Neural progenitor cell (in vitro differentiated cells): Measurements from ENCODE around the gene ABLIM2.

Experiments used
- EZH2 ChIP-seq: fragments of 200-600 bp; sonication (generic); IDR thresholded peaks from 2 replicates; pipeline ENCODE4 v1.6.1; 2017; ENCODE audit warnings: antibody characterized with exemption, mild to moderate bottlenecking, moderate library complexity
- TF ChIP-seq, protein P1 (sequence below): fragments of 200-600 bp; sonication (generic); IDR thresholded peaks from 2 replicates; pipeline ENCODE4 v1.5.1; 2017; ENCODE audit warnings: antibody characterized with exemption, mild to moderate bottlenecking

GRCh38 chr4:8126523-8126922 lies 32.1 kb downstream of the ABLIM2 start:
- TF ChIP-seq, protein P1, sequence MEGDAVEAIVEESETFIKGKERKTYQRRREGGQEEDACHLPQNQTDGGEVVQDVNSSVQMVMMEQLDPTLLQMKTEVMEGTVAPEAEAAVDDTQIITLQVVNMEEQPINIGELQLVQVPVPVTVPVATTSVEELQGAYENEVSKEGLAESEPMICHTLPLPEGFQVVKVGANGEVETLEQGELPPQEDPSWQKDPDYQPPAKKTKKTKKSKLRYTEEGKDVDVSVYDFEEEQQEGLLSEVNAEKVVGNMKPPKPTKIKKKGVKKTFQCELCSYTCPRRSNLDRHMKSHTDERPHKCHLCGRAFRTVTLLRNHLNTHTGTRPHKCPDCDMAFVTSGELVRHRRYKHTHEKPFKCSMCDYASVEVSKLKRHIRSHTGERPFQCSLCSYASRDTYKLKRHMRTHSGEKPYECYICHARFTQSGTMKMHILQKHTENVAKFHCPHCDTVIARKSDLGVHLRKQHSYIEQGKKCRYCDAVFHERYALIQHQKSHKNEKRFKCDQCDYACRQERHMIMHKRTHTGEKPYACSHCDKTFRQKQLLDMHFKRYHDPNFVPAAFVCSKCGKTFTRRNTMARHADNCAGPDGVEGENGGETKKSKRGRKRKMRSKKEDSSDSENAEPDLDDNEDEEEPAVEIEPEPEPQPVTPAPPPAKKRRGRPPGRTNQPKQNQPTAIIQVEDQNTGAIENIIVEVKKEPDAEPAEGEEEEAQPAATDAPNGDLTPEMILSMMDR, result no peak
- TF ChIP-seq EZH2, result no peak
